ENCODE results near the gene IL1A.
A peak's percentile ranks its signal among the peaks of the same experiment; 100 is the strongest.

The IL1A gene

GRCh38 chr2:112817082-112817689, 32.9 kb upstream of the IL1A start:
- no peak for DNase-seq

DNA sequence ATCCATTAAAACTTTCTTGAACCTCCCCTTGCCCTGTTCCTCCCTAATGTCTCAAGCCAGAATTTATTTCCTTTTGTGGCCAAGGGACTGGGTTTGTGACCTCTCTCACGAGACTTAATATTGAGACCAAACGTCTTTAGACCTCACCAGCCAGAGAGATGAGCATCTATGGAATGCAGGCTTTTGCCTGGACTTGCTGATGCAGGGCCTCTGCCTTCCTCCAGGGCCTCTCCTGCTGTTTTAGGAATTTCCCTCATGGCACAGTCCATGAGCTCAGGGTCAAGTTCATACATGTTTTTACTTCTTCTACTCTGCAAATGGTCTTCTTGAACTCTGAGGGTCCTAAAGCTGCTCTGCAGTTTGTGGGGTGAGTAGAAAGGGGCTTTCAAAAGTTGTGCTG, 30.0 kb upstream of the IL1A start:
- no peak for DNase-seq

GRCh38 chr2:112813280-112813966, 29.1 kb upstream of the IL1A start:
- no peak for DNase-seq

- no peak for DNase-seq
Observed at GRCh38 chr2:112812318-112813267, 28.3 kb upstream of the IL1A start.

DNA sequence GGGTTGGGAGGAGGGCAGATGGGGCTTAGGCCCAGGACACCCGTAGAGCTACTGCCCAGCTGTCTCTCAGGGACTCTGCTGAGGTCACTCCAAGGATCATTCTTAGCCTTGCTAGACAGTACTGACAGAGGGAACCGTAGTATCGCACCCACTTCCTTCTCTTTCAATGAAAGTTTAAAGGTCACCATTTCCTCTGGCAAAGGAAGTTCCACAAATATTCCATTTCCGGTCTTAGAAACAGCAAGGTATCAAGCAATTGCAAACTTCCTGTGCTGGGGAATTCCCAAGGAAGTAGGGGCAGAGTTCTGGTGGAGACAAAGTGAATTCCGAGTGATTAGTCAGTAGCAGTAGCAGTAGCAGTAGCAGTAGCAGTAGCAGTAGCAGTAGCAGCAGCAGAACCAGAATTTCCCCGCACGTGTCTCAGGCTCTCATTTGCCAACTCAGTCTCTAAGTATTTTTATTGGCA, 27.6 kb upstream of the IL1A start:
- DNase-seq, result no peak

DNA sequence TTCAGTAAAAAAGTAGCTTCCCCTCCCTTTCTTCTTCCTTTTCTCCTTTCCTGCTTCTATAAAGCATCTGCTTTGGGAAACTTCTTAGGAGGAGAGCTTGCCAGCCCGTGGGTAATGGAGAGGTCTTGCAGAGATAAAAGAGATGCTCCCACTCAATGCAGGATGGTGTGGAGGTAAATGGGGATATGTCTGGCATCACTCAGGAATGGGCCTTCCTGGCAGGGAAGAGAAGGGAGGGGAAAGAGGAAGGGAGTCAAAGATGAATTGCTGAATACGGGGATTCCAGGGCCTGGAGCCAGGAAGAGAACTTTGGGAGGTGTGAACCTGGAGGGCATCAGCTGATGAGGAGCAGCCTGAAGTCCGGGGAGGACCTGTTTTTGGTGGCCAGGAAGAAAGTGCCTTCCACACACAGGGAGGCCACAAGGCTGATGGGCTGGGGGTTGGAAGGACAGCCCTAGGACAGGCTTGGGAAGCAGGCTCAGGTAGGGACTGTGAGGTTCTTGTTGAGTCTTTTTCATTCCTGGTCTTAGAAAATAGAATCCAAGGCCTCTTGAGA, 27.1 kb upstream of the IL1A start:
- no peak for DNase-seq

GRCh38 chr2:112809112-112809511, 24.8 kb upstream of the IL1A start:
- DNase-seq, result no peak

- DNase-seq, result no peak
Observed at GRCh38 chr2:112807233-112807807, 23.0 kb upstream of the IL1A start.

- no peak for DNase-seq
Observed at GRCh38 chr2:112805542-112805941, 21.2 kb upstream of the IL1A start.

- DNase-seq, result no peak
Observed at GRCh38 chr2:112803691-112804521, 19.6 kb upstream of the IL1A start.

- no peak for DNase-seq
Observed at GRCh38 chr2:112800881-112801583, 16.7 kb upstream of the IL1A start.

DNA sequence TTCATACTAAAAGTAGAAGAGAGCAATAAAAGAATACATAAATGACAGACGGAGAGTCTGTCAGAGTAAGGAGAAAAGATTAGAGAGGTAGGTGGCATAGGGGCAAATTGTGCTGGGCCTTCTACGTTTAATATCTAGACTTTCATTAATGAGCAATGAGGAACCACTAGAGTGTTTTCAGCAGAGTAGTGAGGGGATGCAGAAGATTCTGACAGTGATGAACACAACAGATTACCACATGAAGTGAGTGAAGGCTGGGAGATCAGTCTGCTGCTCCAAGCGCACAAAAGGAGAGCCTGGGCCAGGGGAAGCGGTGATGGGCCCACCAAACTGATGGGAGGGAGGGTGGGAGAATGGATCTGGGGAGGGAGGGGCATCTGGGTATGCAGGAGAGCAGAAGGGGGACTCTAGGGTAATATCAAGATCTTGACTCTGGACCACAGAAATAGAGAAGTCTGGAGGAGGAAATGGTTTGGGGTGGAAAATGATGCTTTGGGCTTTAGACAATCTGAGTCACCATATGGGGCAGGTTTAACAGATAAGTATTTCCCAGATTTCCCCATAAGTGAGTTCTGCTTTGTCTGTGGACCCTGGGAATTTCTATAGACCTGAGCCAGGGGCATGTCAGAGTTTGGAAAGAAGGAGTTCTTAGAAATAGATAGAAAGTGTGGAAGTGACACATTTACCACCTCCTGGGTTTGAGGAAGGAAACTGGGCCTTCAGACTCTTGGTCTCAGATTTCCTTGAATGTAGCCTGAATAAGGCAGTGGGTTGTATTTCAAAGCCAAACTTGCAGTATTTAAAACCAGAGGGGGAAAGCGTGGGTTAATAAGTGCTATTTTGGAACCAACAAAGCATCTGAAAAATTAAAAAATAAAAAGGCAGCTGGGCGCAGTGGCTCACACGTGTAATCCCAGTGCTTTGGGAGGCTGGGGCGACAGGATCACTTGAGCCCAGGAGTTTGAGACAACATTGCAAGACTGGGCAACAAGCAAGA, 15.0 kb upstream of the IL1A start:
- DNase-seq, result no peak

DNA sequence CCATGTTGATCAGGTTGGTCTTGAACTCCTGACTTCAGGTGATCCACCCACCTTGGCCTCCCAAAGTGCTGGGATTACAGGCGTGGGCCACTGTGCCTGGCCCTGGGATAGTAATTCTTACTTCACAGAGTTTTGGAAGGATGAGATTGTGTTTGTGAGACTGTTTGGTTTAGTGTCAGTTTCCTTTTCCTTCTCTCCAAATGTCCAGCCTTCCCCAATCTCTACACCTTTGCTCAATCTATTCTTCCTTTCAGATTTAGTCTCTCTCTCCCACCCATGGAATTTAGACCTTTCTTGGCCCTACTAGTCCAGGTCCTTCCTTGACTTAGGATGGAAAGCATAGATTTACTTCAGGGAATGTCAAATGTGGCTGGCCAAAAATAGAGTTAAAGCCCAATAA, 12.2 kb upstream of the IL1A start:
- DNase-seq, result no peak

- DNase-seq, result peak; percentile 75
Observed at GRCh38 chr2:112795774-112796173, 11.5 kb upstream of the IL1A start.

DNA sequence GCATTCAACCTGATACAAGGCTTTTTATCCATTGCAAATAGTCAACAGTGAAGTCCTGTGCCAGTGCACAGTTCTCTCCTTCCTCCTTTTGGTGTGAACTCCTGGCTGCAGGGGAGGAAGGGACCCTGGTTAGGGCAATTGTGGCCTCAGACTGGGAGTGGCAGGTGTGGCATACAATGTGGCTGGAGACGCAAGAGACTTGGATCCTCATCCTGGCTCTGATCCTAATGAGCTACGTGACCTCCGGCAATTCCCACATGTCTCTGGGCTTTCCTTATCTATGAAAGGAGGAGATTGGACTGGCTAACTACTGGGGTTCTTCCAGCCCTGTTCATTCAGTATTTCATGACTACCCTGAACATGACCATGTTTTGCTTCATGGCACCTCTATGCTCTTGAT, 10.5 kb upstream of the IL1A start:
- no peak for DNase-seq

GRCh38 chr2:112794131-112794733, 9.9 kb upstream of the IL1A start:
- no peak for DNase-seq

- DNase-seq, result no peak
Observed at GRCh38 chr2:112793449-112793978, 9.2 kb upstream of the IL1A start.

GRCh38 chr2:112792419-112792818, 8.1 kb upstream of the IL1A start:
- no peak for DNase-seq

GRCh38 chr2:112791693-112792230, 7.5 kb upstream of the IL1A start:
- DNase-seq, result no peak
